Measurements from ENCODE around the gene PRKCQ. TPM values are rescaled to one million over a fixed set of nuclear protein-coding genes. Genes with fewer than 3 reads are reported as not detected.
"Not testable (repeated sequence)": the region's sequence is repeated elsewhere in the genome, so short reads cannot be mapped to it uniquely, and the experiment has no call there.

The PRKCQ gene
- total RNA-seq, 2 experiments from 2014 or later = 4.0 to 7.8 TPM

- Histone ChIP-seq H2AFZ (ENCODE audit: low read length) (no peak overlapping the region), H3K9me2 (ENCODE audit: insufficient read depth, low read length) (no peaks in the 10 kb centered on the region), H3K4me2 (ENCODE audit: low read length) (no peak overlapping the region), H3K9me3 (ENCODE audit: low read length) (no peaks in the 10 kb centered on the region), H3K4me1 (ENCODE audit: insufficient read depth, low read length, poor library complexity, severe bottlenecking) (peaks cover 18% of the 10 kb centered on the region), H3K79me2 (ENCODE audit: insufficient read depth, low read depth, low read length) (peaks cover 6% of the 10 kb centered on the region; the same call in 1 of the 2 replicates), H3K36me3 (ENCODE audit: insufficient read depth, low read length) (peaks cover 47% of the 10 kb centered on the region), H3K4me3 (ENCODE audit: low read depth, low read length, poor library complexity, severe bottlenecking) (no peak overlapping the region), H4K20me1 (ENCODE audit: insufficient read depth, low read length) (no peaks in the 10 kb centered on the region), H3K27ac (ENCODE audit: low read depth, low read length, poor library complexity, severe bottlenecking) (no peak overlapping the region)
- TF ChIP-seq EZH2phosphoT487 (IDR thresholded peaks at IDR 0.05; ENCODE audit: borderline replicate concordance, low read depth, low read length) = no peak
- no peak for TF ChIP-seq CTCF (conservative IDR thresholded peaks at IDR 0.05; ENCODE audit: low read length)
- ChIA-PET POLR2A (interaction anchor here (1.1 to 1.3 kb wide), 2 partner anchors 27 to 344 kb away, joined by 4 to 6 read pairs; no protein-coding TSS in a partner anchor), CTCF (ENCODE audit: unreplicated experiment) (no interaction called here)
- no peak for DNase-seq (ENCODE audit: low spot score)
- no TSS peak for BruUV-seq (replicated peaks)
- intact Hi-C loops (cut with micrococcal nuclease; ENCODE audit: unreplicated experiment) = no loop called here
These were observed 3.4 kb upstream of the PRKCQ start for GRCh38 chr10:6583447-6583846.

DNA sequence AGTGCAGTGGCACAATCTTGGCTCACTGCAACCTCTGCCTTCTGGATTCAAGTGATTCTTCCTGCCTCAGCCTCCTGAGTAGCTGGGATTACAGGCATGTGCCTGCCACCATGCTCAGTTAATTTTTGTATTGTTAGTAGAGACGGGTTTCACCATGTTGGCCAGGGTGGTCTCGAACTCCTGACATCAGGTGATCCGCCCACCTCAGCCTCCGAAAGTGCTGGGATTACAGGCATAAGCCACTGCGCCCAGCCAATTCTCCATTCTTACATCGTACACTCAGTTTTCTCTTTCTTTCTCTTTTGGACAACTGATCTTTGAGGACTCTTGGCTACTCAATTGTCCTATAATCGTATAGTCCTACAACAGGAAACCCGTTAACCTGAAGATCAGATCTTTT lies 2.8 kb upstream of the PRKCQ start:
- H2AFZ ChIP-seq (ENCODE audit: low read length); BruUV-seq (replicated peaks); H4K20me1 ChIP-seq (ENCODE audit: insufficient read depth, low read length); H3K9me3 ChIP-seq (ENCODE audit: low read length); DNase-seq (ENCODE audit: low spot score); CTCF ChIA-PET (ENCODE audit: unreplicated experiment); H3K4me2 ChIP-seq (ENCODE audit: low read length); H3K9me2 ChIP-seq (ENCODE audit: insufficient read depth, low read length); H3K79me2 ChIP-seq (ENCODE audit: insufficient read depth, low read depth, low read length); intact Hi-C loops (cut with micrococcal nuclease; ENCODE audit: unreplicated experiment); H3K27ac ChIP-seq (ENCODE audit: low read depth, low read length, poor library complexity, severe bottlenecking); H3K4me3 ChIP-seq (ENCODE audit: low read depth, low read length, poor library complexity, severe bottlenecking): not testable (repeated sequence)
- Histone ChIP-seq H3K36me3 (ENCODE audit: insufficient read depth, low read length) (peaks cover 42% of the 10 kb centered on the region), H3K4me1 (ENCODE audit: insufficient read depth, low read length, poor library complexity, severe bottlenecking) (peaks cover 24% of the 10 kb centered on the region)
- POLR2A ChIA-PET = interaction anchor here (0.6 to 1.1 kb wide), 2 partner anchors 18 to 26 kb away, joined by 4 to 6 read pairs; no protein-coding TSS in a partner anchor

- CTCF ChIA-PET (ENCODE audit: unreplicated experiment) = no interaction called here
- Histone ChIP-seq H3K36me3 (ENCODE audit: insufficient read depth, low read length) (peaks cover 42% of the 10 kb centered on the region), H3K27ac (ENCODE audit: low read depth, low read length, poor library complexity, severe bottlenecking) (no peak overlapping the region), H3K4me1 (ENCODE audit: insufficient read depth, low read length, poor library complexity, severe bottlenecking) (peaks cover 27% of the 10 kb centered on the region), H3K9me3 (ENCODE audit: low read length) (no peaks in the 10 kb centered on the region), H3K4me3 (ENCODE audit: low read depth, low read length, poor library complexity, severe bottlenecking) (no peak overlapping the region), H4K20me1 (ENCODE audit: insufficient read depth, low read length) (no peaks in the 10 kb centered on the region), H3K9me2 (ENCODE audit: insufficient read depth, low read length) (no peaks in the 10 kb centered on the region), H3K79me2 (ENCODE audit: insufficient read depth, low read depth, low read length) (peaks cover 6% of the 10 kb centered on the region; the same call in 1 of the 2 replicates), H3K4me2 (ENCODE audit: low read length) (no peak overlapping the region), H2AFZ (ENCODE audit: low read length) (no peak overlapping the region)
- intact Hi-C loops (cut with micrococcal nuclease; ENCODE audit: unreplicated experiment) = no loop called here
- POLR2A ChIA-PET = interaction anchor here (0.6 to 1.2 kb wide), 7 partner anchors 10 to 531 kb away, joined by 3 to 6 read pairs (median 3); no protein-coding TSS in a partner anchor
- DNase-seq (ENCODE audit: low spot score) = no peak
- TF ChIP-seq CTCF (conservative IDR thresholded peaks at IDR 0.05; ENCODE audit: low read length) (no peak), EZH2phosphoT487 (IDR thresholded peaks at IDR 0.05; ENCODE audit: borderline replicate concordance, low read depth, low read length) (no peak)
- no TSS peak for BruUV-seq (replicated peaks)
These were observed 2.2 kb upstream of the PRKCQ start for GRCh38 chr10:6582298-6582697.

Measured in OCI-LY7 (cell line).